Lower lobe of right lung (tissue), 2 donors: ENCODE data around the gene ASTN2. TPM values are rescaled to one million over a fixed set of nuclear protein-coding genes. Genes with fewer than 3 reads are reported as not detected.
"Not testable (repeated sequence)": the region's sequence is repeated elsewhere in the genome, so short reads cannot be mapped to it uniquely, and the experiment has no call there.

Source experiments
- ATAC-seq, 2 donors: fragments of 200-7000 bp; cut with Tn5 transposase; one replicate each; pipeline ENCODE4 v1.9.1; 2020 to 2022; ENCODE audit warnings: mild to moderate bottlenecking in 2 of 2, moderate library complexity in 2 of 2
- DNase-seq: peaks from one replicate; pipeline ENCODE4 v3.0.0-alpha.2; 2020
- H3K27ac ChIP-seq: fragments of 200-600 bp; one replicate; pipeline ENCODE4 v1.8.0; 2022
- H3K27me3 ChIP-seq: fragments of 200-600 bp; one replicate; pipeline ENCODE4 v1.8.0; 2022; ENCODE audit warnings: low read depth
- H3K36me3 ChIP-seq: fragments of 200-600 bp; one replicate; pipeline ENCODE4 v1.8.0; 2022; ENCODE audit warnings: mild to moderate bottlenecking
- H3K4me1 ChIP-seq: fragments of 200-600 bp; one replicate; pipeline ENCODE4 v1.8.0; 2022
- H3K4me3 ChIP-seq: fragments of 200-600 bp; one replicate; pipeline ENCODE4 v1.8.0; 2022; ENCODE audit warnings: mild to moderate bottlenecking
- H3K9me3 ChIP-seq: fragments of 200-600 bp; one replicate; pipeline ENCODE4 v1.8.0; 2022
- CTCF ChIP-seq: fragments of 200-600 bp; IDR thresholded peaks from one replicate; pipeline ENCODE4 v1.8.0; 2022; ENCODE audit warnings: antibody characterized with exemption, mild to moderate bottlenecking
- intact Hi-C: fragments of 100-400 bp; cut with DNase I; formaldehyde crosslinking; loops from one replicate; pipeline ENCODE4 v1.11.0; 2022
- total RNA-seq: library from RNA; stranded (reverse); fragmentation: NEBNext Ultra II Directional; extraction: Animal tissue kit (Norgen Biotek cat#: 25700); gene quantifications from one replicate; pipeline ENCODE4 v1.2.1, GENCODE V29; 2021
- donor health status: DM: no; HTN: yes; CAD: no; lungs with severe emphysema.

ASTN2 gene
- total RNA-seq, 1 donor from 2014 or later = 4.3 TPM

- DNase-seq = no peak
- ATAC-seq = peak in 1 of 2 donors; percentile 71
- no peak overlapping the region for H3K27ac ChIP-seq
- TF ChIP-seq CTCF = no peak
- no peaks in the 10 kb centered on the region for H3K36me3 ChIP-seq
- intact Hi-C loops = no loop called here
- H3K27me3 ChIP-seq = no peaks in the 10 kb centered on the region
- H3K4me3 ChIP-seq = no peak overlapping the region
- H3K9me3 ChIP-seq = no peaks in the 10 kb centered on the region
- no peaks in the 10 kb centered on the region for H3K4me1 ChIP-seq
Measured at GRCh38 chr9:116837018-116837989, 577.6 kb downstream of the ASTN2 start.

DNA sequence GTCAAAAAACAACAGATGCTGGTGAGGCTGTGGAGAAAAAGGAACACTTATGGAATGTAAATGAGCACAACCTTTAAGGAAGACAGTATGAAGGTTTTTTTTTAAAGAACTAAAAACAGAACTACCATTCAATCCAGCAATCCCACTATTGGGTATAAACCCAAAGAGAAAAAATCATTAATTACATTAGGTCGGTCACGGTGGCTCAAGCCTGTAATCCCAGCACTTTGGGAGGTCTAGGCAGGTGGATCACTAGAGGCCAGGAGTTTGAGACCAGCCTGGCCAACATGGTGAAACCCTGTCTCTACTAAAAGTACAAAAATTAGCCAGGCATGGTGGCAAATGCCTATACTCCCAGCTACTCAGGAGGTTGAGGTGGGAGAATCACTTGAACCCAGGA is 584.5 kb downstream of the ASTN2 start:
- H3K9me3 ChIP-seq, H3K4me1 ChIP-seq, DNase-seq, ATAC-seq, H3K36me3 ChIP-seq, H3K4me3 ChIP-seq, H3K27me3 ChIP-seq, H3K27ac ChIP-seq, intact Hi-C loops: not testable (repeated sequence)

- no peaks in the 10 kb centered on the region for H3K9me3 ChIP-seq
- intact Hi-C loops = no loop called here
- no peak for DNase-seq
- H3K27me3 ChIP-seq = no peaks in the 10 kb centered on the region
- no peaks in the 10 kb centered on the region for H3K36me3 ChIP-seq
- no peak overlapping the region for H3K4me3 ChIP-seq
- TF ChIP-seq CTCF = no peak
- no peak overlapping the region for H3K27ac ChIP-seq
- no peak for ATAC-seq
- no peaks in the 10 kb centered on the region for H3K4me1 ChIP-seq
Measured at GRCh38 chr9:116821633-116822229, 593.1 kb downstream of the ASTN2 start.

DNA sequence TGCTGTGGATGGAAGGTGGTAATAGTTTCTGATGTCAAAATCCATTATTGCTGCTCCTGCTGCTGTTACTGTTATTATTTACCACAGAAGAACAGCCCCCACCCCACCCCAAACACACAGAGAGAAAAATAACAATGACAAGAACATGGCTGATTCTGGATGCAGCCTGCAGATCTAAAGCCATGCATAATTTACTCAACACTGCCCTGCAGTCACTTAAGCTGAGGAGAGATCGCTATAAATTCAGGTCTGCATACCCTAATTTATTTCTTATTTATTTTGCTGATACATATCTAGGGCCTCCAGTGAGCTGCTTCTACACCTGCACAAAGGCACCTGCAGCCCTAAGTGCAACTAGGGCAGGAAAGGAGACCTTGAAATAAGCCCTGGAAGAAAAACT is 595.7 kb downstream of the ASTN2 start:
- DNase-seq (no peak), ATAC-seq (no peak)
- intact Hi-C loops = no loop called here
- Histone ChIP-seq H3K27me3 (no peaks in the 10 kb centered on the region), H3K9me3 (no peaks in the 10 kb centered on the region), H3K36me3 (no peaks in the 10 kb centered on the region), H3K4me3 (no peak overlapping the region), H3K27ac (no peak overlapping the region), H3K4me1 (no peaks in the 10 kb centered on the region)
- no peak for TF ChIP-seq CTCF

GRCh38 chr9:116817762-116818161 is 597.1 kb downstream of the ASTN2 start:
- DNase-seq = no peak

More at GRCh38 chr9:116817762-116818161, 597.1 kb downstream of the ASTN2 start:
- H3K36me3 ChIP-seq = no peaks in the 10 kb centered on the region
- no peak for ATAC-seq
- TF ChIP-seq CTCF = no peak
- no peak overlapping the region for H3K27ac ChIP-seq
- H3K4me1 ChIP-seq = no peaks in the 10 kb centered on the region
- intact Hi-C loops = no loop called here
- no peak overlapping the region for H3K4me3 ChIP-seq
- no peaks in the 10 kb centered on the region for H3K9me3 ChIP-seq
- no peaks in the 10 kb centered on the region for H3K27me3 ChIP-seq
